ENCODE results near the gene EEA1. TPM values are rescaled to one million over a fixed set of nuclear protein-coding genes. Genes with fewer than 3 reads are reported as not detected.

The EEA1 gene
- total and polyA plus RNA-seq, 2 of the 4 experiments (the other 2 are of a cell fraction): 4.6 to 12.5 TPM

DNA sequence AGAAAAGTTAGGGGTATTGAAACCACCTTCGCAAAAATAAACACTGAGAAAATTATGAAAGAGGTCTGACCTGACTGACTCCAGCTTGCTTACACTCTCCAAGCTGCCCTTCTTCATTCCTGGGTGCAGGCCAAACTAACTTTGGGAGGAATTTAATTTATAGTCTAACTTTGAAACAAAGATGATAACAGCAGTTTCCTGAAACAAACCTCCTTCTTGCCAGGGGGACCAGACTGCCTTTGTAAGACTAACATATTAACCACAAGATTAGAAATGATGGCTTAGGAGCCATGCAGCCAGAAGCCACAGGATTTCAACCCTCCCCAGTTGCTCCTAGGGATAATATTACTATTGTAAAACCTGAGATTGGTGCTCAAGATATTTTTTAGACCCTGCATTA, 13.8 kb upstream of the EEA1 start:
- Histone ChIP-seq H3K18ac (ENCODE audit: low read depth, low read length) (peak overlapping the region; percentile 40; the same call in 1 of the 2 replicates), H3K27me3 (ENCODE audit: control insufficient read depth, insufficient read depth, low read length) (no peaks in the 10 kb centered on the region), H3K9me3 (ENCODE audit: control insufficient read depth, insufficient read depth, low read length) (no peaks in the 10 kb centered on the region), H3K14ac (replicated peaks; ENCODE audit: low read depth, low read length) (no peak overlapping the region), H4K5ac (ENCODE audit: low read depth, low read length) (no peak overlapping the region), H2AK9ac (replicated peaks; ENCODE audit: low read depth, low read length, poor library complexity) (no peak overlapping the region), H2BK15ac (ENCODE audit: low read depth, low read length) (no peak overlapping the region), H3K4me2 (ENCODE audit: low read depth, low read length) (no peak overlapping the region), H2AFZ (replicated peaks; ENCODE audit: low read length, poor library complexity) (no peak overlapping the region), H3K9me1 (ENCODE audit: insufficient read depth, low read length) (peaks cover 6% of the 10 kb centered on the region), H3K4ac (ENCODE audit: low read depth, low read length) (peak overlapping the region; percentile 55), H4K20me1 (ENCODE audit: insufficient read depth, low read length) (no peaks in the 10 kb centered on the region), H2AK5ac (ENCODE audit: low read depth, low read length) (no peak overlapping the region), H3K4me1 (ENCODE audit: control insufficient read depth, insufficient read depth, low read length) (peaks cover 7% of the 10 kb centered on the region), H3K56ac (ENCODE audit: extremely low read depth, insufficient read depth, low read length) (no peak overlapping the region), H3K27ac (ENCODE audit: insufficient read depth, low read length) (peak overlapping the region; percentile 61; the same call in 1 of the 2 replicates), H4K91ac (ENCODE audit: insufficient read depth, low read depth, low read length) (no peak overlapping the region), H2BK120ac (ENCODE audit: low read depth, low read length) (peak overlapping the region; percentile 30; the same call in 1 of the 2 replicates), H2BK20ac (ENCODE audit: low read depth, low read length) (no peak overlapping the region), H3K79me1 (ENCODE audit: low read depth in 1 of 2, low read length in 2 of 2) (no peaks in the 10 kb centered on the region), H4K8ac (ENCODE audit: low read depth in 2 of 2, low read length in 2 of 2) (no peak overlapping the region), H3K36me3 (ENCODE audit: control insufficient read depth, insufficient read depth, low read length) (no peaks in the 10 kb centered on the region), H3K9ac (ENCODE audit: low read depth, low read length) (no peak overlapping the region), H2BK5ac (ENCODE audit: low read depth, low read length, poor library complexity, severe bottlenecking) (peak overlapping the region; percentile 35), H3K4me3 (ENCODE audit: insufficient read depth, low read depth, low read length) (no peak overlapping the region), H3K23ac (ENCODE audit: low read depth, low read length) (no peak overlapping the region)
- no CpG with 5 or more reads among the region's 1 CpG for WGBS, 2 experiments (ENCODE audit: extremely low coverage in 2 of 2, insufficient read length in 1 of 2)
- CTCF ChIA-PET: interaction anchor here (0.5 to 1.5 kb wide), 2 partner anchors 8 to 59 kb away, joined by 3 to 5 read pairs; no protein-coding TSS in a partner anchor
- DNase-seq (peak; percentile 84), ATAC-seq (ENCODE audit: low read depth) (peak; percentile 95)
- intact Hi-C loops (cut with micrococcal nuclease) (no loop called here), dilution Hi-C loops (cut with HindIII; ENCODE audit: low sequenced_read_pairs, unreplicated experiment) (no loop called here), in situ Hi-C loops (cut with MboI; ENCODE audit: low sequenced_read_pairs) (no loop called here)
- no TSS peak for BruUV-seq (replicated peaks)
- POLR2A ChIA-PET (ENCODE audit: unreplicated experiment): no interaction called here
- TF ChIP-seq NFE2L2 (IDR thresholded peaks at IDR 0.05; ENCODE audit: low read depth, low read length): no peak
